ENCODE data around the gene ZBTB20.

- TF ChIP-seq CTCF (IDR thresholded peaks at IDR 0.05): no peak
- no peak for TF ChIP-seq POLR2A (IDR thresholded peaks at IDR 0.05)
These were observed 267.7 kb downstream of the ZBTB20 start for GRCh38 chr3:114879059-114880031.

Data from thyroid gland (tissue), 4 donors.